ENCODE results near the gene TBK1. TPM values are rescaled to one million over a fixed set of nuclear protein-coding genes. Genes with fewer than 3 reads are reported as not detected.

The TBK1 gene
- total RNA-seq, 1 experiment from 2014 or later, result 15.9 TPM

DNA sequence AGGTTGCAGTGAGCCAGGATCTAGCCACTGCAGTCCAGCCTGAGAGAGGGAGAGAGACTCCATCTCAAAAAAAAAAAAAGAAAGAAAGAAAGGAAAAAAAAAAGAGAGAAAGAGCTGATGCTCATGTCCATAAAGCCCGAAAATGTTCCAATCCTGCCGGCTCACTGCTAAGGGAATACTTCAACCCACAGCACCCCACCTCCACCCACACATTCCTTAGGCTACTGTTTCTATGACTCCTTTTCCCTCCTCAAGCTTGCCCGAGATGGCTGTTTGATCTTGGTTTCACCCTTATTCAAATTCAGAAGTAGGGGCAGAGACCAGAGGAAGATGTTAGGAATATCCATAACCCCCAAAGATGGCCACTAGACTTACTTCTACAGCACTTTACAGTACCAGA lies 98.8 kb downstream of the TBK1 start (continued):
- no peak for TF ChIP-seq USF1 (CRISPR knock-in tag; IDR thresholded peaks at IDR 0.05)
- no peak for TF ChIP-seq GRHL2 (CRISPR knock-in tag; IDR thresholded peaks at IDR 0.05; ENCODE audit: insufficient replicate concordance, severe bottlenecking)

DNA sequence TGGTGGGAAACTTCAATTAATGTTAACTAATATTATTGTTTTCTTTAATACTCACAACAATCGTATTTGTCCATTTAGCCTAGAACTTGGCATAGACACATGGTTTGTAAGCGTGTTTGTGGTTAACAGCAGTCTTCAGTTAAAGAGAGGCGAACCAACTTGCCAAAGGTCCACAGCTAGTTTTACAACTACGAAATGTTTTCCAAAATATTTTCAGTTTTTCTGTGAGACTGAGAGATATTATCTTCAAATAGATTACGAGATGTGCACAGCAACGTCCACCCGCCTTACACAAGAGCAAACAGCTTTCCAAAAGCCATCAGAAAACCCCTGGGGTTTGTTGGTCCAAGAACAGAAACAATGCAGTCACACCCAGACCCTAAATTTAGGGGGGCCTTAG lies 99.8 kb downstream of the TBK1 start:
- DNase-seq (ENCODE audit: low spot score) (no peak), ATAC-seq (no peak)
- ChIA-PET CTCF (interaction anchor here (1.0 to 2.9 kb wide), 3 partner anchors 19 to 146 kb away, joined by 3 to 27 read pairs (median 3); no protein-coding TSS in a partner anchor), POLR2A (no interaction called here)
- no peaks in the 10 kb centered on the region for H3K9me3 Mint-ChIP-seq
- peaks cover 8% of the 10 kb centered on the region for H3K4me1 Mint-ChIP-seq
- H3K27ac Mint-ChIP-seq, result no peak overlapping the region
- H3K36me3 Mint-ChIP-seq, result no peaks in the 10 kb centered on the region
- H3K27me3 Mint-ChIP-seq (ENCODE audit: low read depth), result no peaks in the 10 kb centered on the region; the same call in 1 of the 2 replicates
- no peak for TF ChIP-seq MLX (CRISPR knock-in tag; IDR thresholded peaks at IDR 0.05)
- H3K4me3 Mint-ChIP-seq, result no peak overlapping the region

Other genes with a start within 250 kb of the TBK1 start
- 9.9 to 11.6 TPM (median 10.7 TPM) in 3 replicates for gene KICS2, start 229.8 kb upstream of the TBK1 start, total RNA-seq (2021)
- gene C12orf56, start 61.4 kb upstream of the TBK1 start, total RNA-seq (2021), result 2.5 to 5.3 TPM (median 4.1 TPM) in 3 replicates
- 107 to 134 TPM (median 111 TPM) in 3 replicates for gene XPOT, start 47.7 kb upstream of the TBK1 start, total RNA-seq (2021)
- gene RASSF3, start 158.4 kb downstream of the TBK1 start, total RNA-seq (2021), result 45.2 to 54.7 TPM (median 50.2 TPM) in 3 replicates